DOHH2 (cell line): ENCODE measurements around the gene NINJ1.

Experiments
- CTCF ChIP-seq: fragments of 200-600 bp; sonication (generic); IDR thresholded peaks from one replicate; pipeline ENCODE4 v1.5.1; 2014; ENCODE audit warnings: antibody characterized with exemption, mild to moderate bottlenecking, low read depth, low read length; ENCODE audit not compliant: poor library complexity, severe bottlenecking
- EZH2phosphoT487 ChIP-seq: fragments of 200-600 bp; sonication (generic); IDR thresholded peaks from 2 replicates; pipeline ENCODE4 v1.6.1; 2017; ENCODE audit warnings: borderline replicate concordance, mild to moderate bottlenecking, antibody characterized with exemption, low read length, moderate library complexity, mixed read lengths

DNA sequence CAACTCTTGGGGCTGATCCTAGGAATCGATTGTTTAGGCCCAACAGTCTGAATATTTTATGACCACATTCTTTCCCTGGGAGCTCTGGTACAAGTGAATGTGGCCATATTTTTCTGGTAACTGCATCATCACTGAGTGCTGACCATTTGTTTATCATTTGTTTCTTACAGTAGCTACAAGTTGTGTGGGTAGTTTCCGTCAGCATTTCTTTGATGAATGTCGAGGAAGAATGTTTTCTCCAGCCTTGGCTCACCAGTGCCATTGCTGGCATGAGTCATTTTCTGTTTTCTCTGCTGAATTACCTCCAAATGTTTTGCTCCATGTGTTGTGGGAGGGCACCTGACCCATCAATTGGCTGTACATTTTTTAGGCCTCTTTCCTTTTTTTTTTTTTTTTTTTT is 52.1 kb downstream of the NINJ1 start:
- TF ChIP-seq CTCF (no peak), EZH2phosphoT487 (no peak)
